HepG2 (cell line): ENCODE data around the gene FOXN3. TPM values are rescaled to one million over a fixed set of nuclear protein-coding genes. Genes with fewer than 3 reads are reported as not detected.

Experiments used
- GABPB1 ChIP-seq: IDR thresholded peaks from 2 replicates; pipeline ENCODE4 v1.6.1; 2016; ENCODE audit warnings: mild to moderate bottlenecking, missing genetic modification reagents, moderate library complexity, missing compliant biosample characterization
- HCFC1 ChIP-seq: fragments of 150-350 bp; IDR thresholded peaks from 2 replicates; pipeline ENCODE4 v1.6.1; 2014; ENCODE audit warnings: low read depth, low read length
- KLF16 ChIP-seq, 2 experiments: sonication (generic) in 1 of 2; formaldehyde crosslinking in 1 of 2; IDR thresholded peaks; 2 replicates each; pipeline versions ENCODE4 v1.6.1 to v1.8.0; 2016 to 2023; ENCODE audit warnings: missing genetic modification reagents in 2 of 2, missing compliant biosample characterization in 1 of 2
- SALL2 ChIP-seq: sonication (generic); formaldehyde crosslinking; IDR thresholded peaks from 2 replicates; pipeline ENCODE4 v1.8.1; 2023; ENCODE audit warnings: mild to moderate bottlenecking, missing genetic modification reagents, inconsistent platforms
- SUZ12 ChIP-seq: fragments of 150-350 bp; IDR thresholded peaks from 2 replicates; pipeline ENCODE4 v1.6.1; 2014; ENCODE audit warnings: low read depth, low read length
- ZKSCAN5 ChIP-seq: sonication (generic); formaldehyde crosslinking; IDR thresholded peaks from 2 replicates; pipeline ENCODE4 v1.5.1; 2020; ENCODE audit warnings: mild to moderate bottlenecking, missing genetic modification reagents
- polyA plus RNA-seq, 8 experiments: library from polyadenylated mRNA; depleted of rRNA in 3 of 8; stranded (reverse) in 7 of 8; unstranded in 1 of 8; fragments of >200 nt; fragmentation: Illumina TruSeq in 4 of 8; extraction: Trizol in 4 of 8; gene quantifications; 2 replicates each; pipeline versions ENCODE4 v1.2.1 to v1.2.3, GENCODE V29; 2011 to 2016; ENCODE audit warnings: low read depth in 4 of 8, missing spikeins in 1 of 8, mixed read lengths in 1 of 8; ENCODE audit not compliant: insufficient read depth in 1 of 8
- total RNA-seq, 5 experiments: library from RNA; depleted of rRNA; stranded (reverse); fragments of >200 nt; fragmentation: Illumina TruSeq; extraction: Trizol; gene quantifications; 2 replicates each; pipeline ENCODE4 v1.2.3, GENCODE V29; 2016; ENCODE audit warnings: low read depth in 1 of 5
- TF ChIP-seq, protein P1 (sequence below): sonication (generic); formaldehyde crosslinking; IDR thresholded peaks from 2 replicates; pipeline ENCODE4 v1.4.0; 2020; ENCODE audit warnings: missing genetic modification reagents
- TF ChIP-seq, protein P2 (sequence below): IDR thresholded peaks from 2 replicates; pipeline ENCODE4 v1.4.0; 2020; ENCODE audit warnings: mild to moderate bottlenecking, missing genetic modification reagents
- TF ChIP-seq, protein P3 (sequence below): sonication (generic); formaldehyde crosslinking; IDR thresholded peaks from 2 replicates; pipeline ENCODE4 v1.5.0; 2020; ENCODE audit warnings: missing genetic modification reagents, mild to moderate bottlenecking, borderline replicate concordance
- TF ChIP-seq, protein P4 (sequence below): sonication (generic); formaldehyde crosslinking; IDR thresholded peaks from 2 replicates; pipeline ENCODE4 v1.5.1; 2020; ENCODE audit warnings: mild to moderate bottlenecking, missing genetic modification reagents, moderate library complexity
- TF ChIP-seq, protein P5 (sequence below): IDR thresholded peaks from 2 replicates; pipeline ENCODE4 v1.6.1; 2016; ENCODE audit warnings: low read depth, control low read depth

The FOXN3 gene
- total and polyA plus RNA-seq, 2 of the 13 experiments (the other 11 are each of a cell fraction or from before 2014, with no cell fraction given), result 32.4 to 70.2 TPM

DNA sequence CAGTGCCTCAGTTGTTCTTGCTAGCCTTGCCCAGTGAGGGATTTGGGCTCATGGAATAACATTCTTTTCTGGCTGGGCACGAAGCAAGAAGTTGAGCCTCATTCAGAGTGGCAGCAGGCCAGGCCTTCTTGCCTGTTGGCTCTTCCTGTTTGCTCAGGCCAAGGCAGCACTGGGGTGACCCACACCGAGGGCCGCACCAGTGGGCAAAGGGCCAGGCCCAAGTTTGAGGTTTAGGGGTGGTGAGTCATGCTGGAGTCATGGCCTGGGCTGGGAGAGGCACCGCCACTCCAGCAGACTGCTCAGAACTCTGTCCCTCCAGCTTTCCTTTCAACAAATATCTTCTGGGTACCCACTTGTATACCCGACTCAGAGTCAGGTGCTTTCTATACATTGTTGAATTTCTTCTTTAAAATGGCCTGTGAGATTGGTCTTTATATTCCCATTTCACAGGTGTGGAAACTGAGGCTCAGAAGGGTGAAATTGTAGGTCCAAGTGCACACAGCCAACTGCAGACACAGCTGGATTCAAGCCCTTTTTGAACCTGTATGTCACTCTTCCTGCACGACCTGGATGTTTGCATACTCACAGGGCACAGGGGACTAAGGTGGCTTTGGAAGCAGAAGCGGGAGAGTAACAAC, 279.4 kb downstream of the FOXN3 start (continued):
- TF ChIP-seq, protein P1, sequence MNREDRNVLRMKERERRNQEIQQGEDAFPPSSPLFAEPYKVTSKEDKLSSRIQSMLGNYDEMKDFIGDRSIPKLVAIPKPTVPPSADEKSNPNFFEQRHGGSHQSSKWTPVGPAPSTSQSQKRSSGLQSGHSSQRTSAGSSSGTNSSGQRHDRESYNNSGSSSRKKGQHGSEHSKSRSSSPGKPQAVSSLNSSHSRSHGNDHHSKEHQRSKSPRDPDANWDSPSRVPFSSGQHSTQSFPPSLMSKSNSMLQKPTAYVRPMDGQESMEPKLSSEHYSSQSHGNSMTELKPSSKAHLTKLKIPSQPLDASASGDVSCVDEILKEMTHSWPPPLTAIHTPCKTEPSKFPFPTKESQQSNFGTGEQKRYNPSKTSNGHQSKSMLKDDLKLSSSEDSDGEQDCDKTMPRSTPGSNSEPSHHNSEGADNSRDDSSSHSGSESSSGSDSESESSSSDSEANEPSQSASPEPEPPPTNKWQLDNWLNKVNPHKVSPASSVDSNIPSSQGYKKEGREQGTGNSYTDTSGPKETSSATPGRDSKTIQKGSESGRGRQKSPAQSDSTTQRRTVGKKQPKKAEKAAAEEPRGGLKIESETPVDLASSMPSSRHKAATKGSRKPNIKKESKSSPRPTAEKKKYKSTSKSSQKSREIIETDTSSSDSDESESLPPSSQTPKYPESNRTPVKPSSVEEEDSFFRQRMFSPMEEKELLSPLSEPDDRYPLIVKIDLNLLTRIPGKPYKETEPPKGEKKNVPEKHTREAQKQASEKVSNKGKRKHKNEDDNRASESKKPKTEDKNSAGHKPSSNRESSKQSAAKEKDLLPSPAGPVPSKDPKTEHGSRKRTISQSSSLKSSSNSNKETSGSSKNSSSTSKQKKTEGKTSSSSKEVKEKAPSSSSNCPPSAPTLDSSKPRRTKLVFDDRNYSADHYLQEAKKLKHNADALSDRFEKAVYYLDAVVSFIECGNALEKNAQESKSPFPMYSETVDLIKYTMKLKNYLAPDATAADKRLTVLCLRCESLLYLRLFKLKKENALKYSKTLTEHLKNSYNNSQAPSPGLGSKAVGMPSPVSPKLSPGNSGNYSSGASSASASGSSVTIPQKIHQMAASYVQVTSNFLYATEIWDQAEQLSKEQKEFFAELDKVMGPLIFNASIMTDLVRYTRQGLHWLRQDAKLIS (CRISPR knock-in tag), result no peak
- TF ChIP-seq KLF16 (CRISPR knock-in tag; IDR thresholded peaks at IDR 0.05) (no peak), HCFC1 (no peak), ZKSCAN5 (no peak), SALL2 (CRISPR knock-in tag) (no peak), GABPB1 (CRISPR knock-in tag) (peak; percentile 28; the same call in 1 of the 2 replicates), SUZ12 (no peak)
- TF ChIP-seq, protein P2, sequence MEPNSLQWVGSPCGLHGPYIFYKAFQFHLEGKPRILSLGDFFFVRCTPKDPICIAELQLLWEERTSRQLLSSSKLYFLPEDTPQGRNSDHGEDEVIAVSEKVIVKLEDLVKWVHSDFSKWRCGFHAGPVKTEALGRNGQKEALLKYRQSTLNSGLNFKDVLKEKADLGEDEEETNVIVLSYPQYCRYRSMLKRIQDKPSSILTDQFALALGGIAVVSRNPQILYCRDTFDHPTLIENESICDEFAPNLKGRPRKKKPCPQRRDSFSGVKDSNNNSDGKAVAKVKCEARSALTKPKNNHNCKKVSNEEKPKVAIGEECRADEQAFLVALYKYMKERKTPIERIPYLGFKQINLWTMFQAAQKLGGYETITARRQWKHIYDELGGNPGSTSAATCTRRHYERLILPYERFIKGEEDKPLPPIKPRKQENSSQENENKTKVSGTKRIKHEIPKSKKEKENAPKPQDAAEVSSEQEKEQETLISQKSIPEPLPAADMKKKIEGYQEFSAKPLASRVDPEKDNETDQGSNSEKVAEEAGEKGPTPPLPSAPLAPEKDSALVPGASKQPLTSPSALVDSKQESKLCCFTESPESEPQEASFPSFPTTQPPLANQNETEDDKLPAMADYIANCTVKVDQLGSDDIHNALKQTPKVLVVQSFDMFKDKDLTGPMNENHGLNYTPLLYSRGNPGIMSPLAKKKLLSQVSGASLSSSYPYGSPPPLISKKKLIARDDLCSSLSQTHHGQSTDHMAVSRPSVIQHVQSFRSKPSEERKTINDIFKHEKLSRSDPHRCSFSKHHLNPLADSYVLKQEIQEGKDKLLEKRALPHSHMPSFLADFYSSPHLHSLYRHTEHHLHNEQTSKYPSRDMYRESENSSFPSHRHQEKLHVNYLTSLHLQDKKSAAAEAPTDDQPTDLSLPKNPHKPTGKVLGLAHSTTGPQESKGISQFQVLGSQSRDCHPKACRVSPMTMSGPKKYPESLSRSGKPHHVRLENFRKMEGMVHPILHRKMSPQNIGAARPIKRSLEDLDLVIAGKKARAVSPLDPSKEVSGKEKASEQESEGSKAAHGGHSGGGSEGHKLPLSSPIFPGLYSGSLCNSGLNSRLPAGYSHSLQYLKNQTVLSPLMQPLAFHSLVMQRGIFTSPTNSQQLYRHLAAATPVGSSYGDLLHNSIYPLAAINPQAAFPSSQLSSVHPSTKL, result peak; percentile 57
- TF ChIP-seq, protein P3, sequence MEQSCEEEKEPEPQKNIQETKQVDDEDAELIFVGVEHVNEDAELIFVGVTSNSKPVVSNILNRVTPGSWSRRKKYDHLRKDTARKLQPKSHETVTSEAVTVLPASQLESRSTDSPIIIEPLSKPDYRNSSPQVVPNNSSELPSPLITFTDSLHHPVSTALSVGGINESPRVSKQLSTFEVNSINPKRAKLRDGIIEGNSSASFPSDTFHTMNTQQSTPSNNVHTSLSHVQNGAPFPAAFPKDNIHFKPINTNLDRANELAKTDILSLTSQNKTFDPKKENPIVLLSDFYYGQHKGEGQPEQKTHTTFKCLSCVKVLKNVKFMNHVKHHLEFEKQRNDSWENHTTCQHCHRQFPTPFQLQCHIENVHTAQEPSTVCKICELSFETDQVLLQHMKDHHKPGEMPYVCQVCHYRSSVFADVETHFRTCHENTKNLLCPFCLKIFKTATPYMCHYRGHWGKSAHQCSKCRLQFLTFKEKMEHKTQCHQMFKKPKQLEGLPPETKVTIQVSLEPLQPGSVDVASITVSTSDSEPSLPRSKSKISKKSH (CRISPR knock-in tag), result no peak
- TF ChIP-seq, protein P4, sequence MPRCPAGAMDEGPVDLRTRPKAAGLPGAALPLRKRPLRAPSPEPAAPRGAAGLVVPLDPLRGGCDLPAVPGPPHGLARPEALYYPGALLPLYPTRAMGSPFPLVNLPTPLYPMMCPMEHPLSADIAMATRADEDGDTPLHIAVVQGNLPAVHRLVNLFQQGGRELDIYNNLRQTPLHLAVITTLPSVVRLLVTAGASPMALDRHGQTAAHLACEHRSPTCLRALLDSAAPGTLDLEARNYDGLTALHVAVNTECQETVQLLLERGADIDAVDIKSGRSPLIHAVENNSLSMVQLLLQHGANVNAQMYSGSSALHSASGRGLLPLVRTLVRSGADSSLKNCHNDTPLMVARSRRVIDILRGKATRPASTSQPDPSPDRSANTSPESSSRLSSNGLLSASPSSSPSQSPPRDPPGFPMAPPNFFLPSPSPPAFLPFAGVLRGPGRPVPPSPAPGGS (CRISPR knock-in tag), result no peak
- TF ChIP-seq, protein P5, sequence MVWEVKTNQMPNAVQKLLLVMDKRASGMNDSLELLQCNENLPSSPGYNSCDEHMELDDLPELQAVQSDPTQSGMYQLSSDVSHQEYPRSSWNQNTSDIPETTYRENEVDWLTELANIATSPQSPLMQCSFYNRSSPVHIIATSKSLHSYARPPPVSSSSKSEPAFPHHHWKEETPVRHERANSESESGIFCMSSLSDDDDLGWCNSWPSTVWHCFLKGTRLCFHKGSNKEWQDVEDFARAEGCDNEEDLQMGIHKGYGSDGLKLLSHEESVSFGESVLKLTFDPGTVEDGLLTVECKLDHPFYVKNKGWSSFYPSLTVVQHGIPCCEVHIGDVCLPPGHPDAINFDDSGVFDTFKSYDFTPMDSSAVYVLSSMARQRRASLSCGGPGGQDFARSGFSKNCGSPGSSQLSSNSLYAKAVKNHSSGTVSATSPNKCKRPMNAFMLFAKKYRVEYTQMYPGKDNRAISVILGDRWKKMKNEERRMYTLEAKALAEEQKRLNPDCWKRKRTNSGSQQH (CRISPR knock-in tag), result no peak
